HEK293 (cell line): ENCODE data around the gene WDR6.
"Not testable (repeated sequence)": the region's sequence is repeated elsewhere in the genome, so short reads cannot be mapped to it uniquely, and the experiment has no call there.

Experiments used
- CTCF ChIA-PET: fragments of 350-600 bp; formaldehyde crosslinking; extraction: SDS; loops from one replicate; lab custom pipeline; 2021; ENCODE audit warnings: antibody characterized with exemption; lab: Yijun Ruan, JAX
- POLR2A ChIA-PET: fragments of 300-600 bp; formaldehyde crosslinking; extraction: SDS; loops from one replicate; lab custom pipeline; 2020; ENCODE audit warnings: antibody characterized with exemption, inconsistent platforms; lab: Yijun Ruan, JAX
- H3K27ac ChIP-seq: fragments of 200-500 bp; sonication (Bioruptor generic); 2 replicates; pipeline ENCODE4 v1.5.1; 2014; ENCODE audit warnings: low read depth, low read length, control low read depth, inconsistent platforms; ENCODE audit errors: extremely low read depth
- H3K36me3 ChIP-seq, 2 experiments: fragments of 200-500 bp in 1 of 2; sonication (Bioruptor generic) in 1 of 2; 1 replicate in 1 of 2; 2 replicates in 1 of 2; pipeline ENCODE4 v1.5.1; 2014 to 2017; ENCODE audit warnings: inconsistent platforms in 2 of 2, low read length in 2 of 2; ENCODE audit not compliant: control insufficient read depth in 2 of 2, insufficient read depth in 1 of 2
- H3K4me1 ChIP-seq: fragments of 200-500 bp; sonication (Bioruptor generic); 2 replicates; pipeline ENCODE4 v1.5.1; 2014; ENCODE audit warnings: mild to moderate bottlenecking, low read length, inconsistent platforms; ENCODE audit not compliant: control insufficient read depth, insufficient read depth
- H3K4me3 ChIP-seq: 2 replicates; pipeline ENCODE4 v1.5.1; 2011; ENCODE audit warnings: low read depth, mild to moderate bottlenecking, control low read depth, low read length, moderate library complexity
- H3K9me3 ChIP-seq: fragments of 200-500 bp; sonication (Bioruptor generic); 2 replicates; pipeline ENCODE4 v1.5.1; 2014; ENCODE audit warnings: low read depth, low read length, inconsistent platforms; ENCODE audit not compliant: control insufficient read depth, insufficient read depth
- GLIS1 ChIP-seq: fragments of 450-650 bp; formaldehyde crosslinking; IDR thresholded peaks from 2 replicates; pipeline ENCODE4 v1.5.1; 2016; ENCODE audit warnings: missing biosample characterization, missing genetic modification characterization
- PATZ1 ChIP-seq: fragments of 450-650 bp; formaldehyde crosslinking; IDR thresholded peaks from 2 replicates; pipeline ENCODE4 v1.5.1; 2016; ENCODE audit warnings: missing biosample characterization, missing genetic modification characterization
- PRDM10 ChIP-seq: fragments of 450-650 bp; formaldehyde crosslinking; IDR thresholded peaks from 2 replicates; pipeline ENCODE4 v1.5.1; 2016; ENCODE audit warnings: missing biosample characterization, missing genetic modification characterization
- PRDM6 ChIP-seq: fragments of 450-650 bp; formaldehyde crosslinking; IDR thresholded peaks from 2 replicates; pipeline ENCODE4 v1.5.1; 2017; ENCODE audit warnings: missing biosample characterization, missing genetic modification characterization
- YY1 ChIP-seq: fragments of 450-650 bp; formaldehyde crosslinking; IDR thresholded peaks from 2 replicates; pipeline ENCODE4 v1.5.1; 2018; ENCODE audit warnings: missing biosample characterization, missing genetic modification characterization
- ZBTB6 ChIP-seq: fragments of 450-650 bp; formaldehyde crosslinking; IDR thresholded peaks from 2 replicates; pipeline ENCODE4 v1.5.1; 2017; ENCODE audit warnings: missing biosample characterization, missing genetic modification characterization
- ZFHX2 ChIP-seq: fragments of 450-650 bp; formaldehyde crosslinking; conservative IDR thresholded peaks from 2 replicates; pipeline ENCODE4 v1.5.1; 2016; ENCODE audit warnings: missing biosample characterization, missing genetic modification characterization
- ZIC2 ChIP-seq: fragments of 450-650 bp; formaldehyde crosslinking; IDR thresholded peaks from 2 replicates; pipeline ENCODE4 v1.5.1; 2016; ENCODE audit warnings: missing biosample characterization, missing genetic modification characterization
- ZNF366 ChIP-seq: fragments of 450-650 bp; formaldehyde crosslinking; conservative IDR thresholded peaks from 2 replicates; pipeline ENCODE4 v1.5.1; 2016; ENCODE audit warnings: missing biosample characterization, missing genetic modification characterization
- ZNF394 ChIP-seq: fragments of 450-650 bp; formaldehyde crosslinking; IDR thresholded peaks from 2 replicates; pipeline ENCODE4 v1.5.1; 2016; ENCODE audit warnings: missing biosample characterization, missing genetic modification characterization, mild to moderate bottlenecking, moderate library complexity, borderline replicate concordance
- ZNF776 ChIP-seq: fragments of 450-650 bp; formaldehyde crosslinking; IDR thresholded peaks from 2 replicates; pipeline ENCODE4 v1.5.0; 2017; ENCODE audit warnings: missing biosample characterization, missing genetic modification characterization, borderline replicate concordance
- ZSCAN30 ChIP-seq: fragments of 450-650 bp; IDR thresholded peaks from 2 replicates; pipeline ENCODE4 v1.5.1; 2018; ENCODE audit warnings: missing biosample characterization, mild to moderate bottlenecking, missing genetic modification characterization, moderate library complexity

WDR6 gene

GRCh38 chr3:49007771-49008528 lies 759 bp downstream of the WDR6 start (continued):
- peak; percentile 50 for TF ChIP-seq PATZ1 (tag by site-specific recombination)
- peak; percentile 85 for TF ChIP-seq ZFHX2
- TF ChIP-seq PRDM6 (tag by site-specific recombination) = no peak
- TF ChIP-seq ZBTB6 = no peak
- TF ChIP-seq ZNF366 = 0 out of 2 replicates have a peak, but pooled peaks have one; percentile 7

GRCh38 chr3:49008627-49009026 lies 1.4 kb downstream of the WDR6 start:
- TF ChIP-seq ZNF394 (tag by site-specific recombination) = peak; percentile 42; the same call in 1 of the 2 replicates
- peak; percentile 75; the same call in 1 of the 2 replicates for TF ChIP-seq PRDM10 (tag by site-specific recombination)
- H3K4me1 ChIP-seq, H3K9me3 ChIP-seq: not testable (repeated sequence)
- Histone ChIP-seq H3K4me3 (peak overlapping the region; percentile 74; the same call in 1 of the 2 replicates), H3K36me3 (peaks cover 3 to 32% of the 10 kb centered on the region in 2 experiments; a peak in 2 of 3 replicates), H3K27ac (peak overlapping the region; percentile 32; the same call in 1 of the 2 replicates)
- ChIA-PET CTCF (interaction anchor here (0.9 to 3.8 kb wide), 6 partner anchors 8 to 21 kb away, joined by 3 to 20 read pairs (median 4); partner anchors contain the start of genes NDUFAF3 and P4HTM), POLR2A (interaction anchor here (0.6 to 4.4 kb wide), 5 partner anchors 12 to 94 kb away, joined by 3 to 141 read pairs (median 34); partner anchors contain the start of genes DALRD3, NDUFAF3 and P4HTM)

GRCh38 chr3:49009396-49009795 lies 2.2 kb downstream of the WDR6 start:
- Histone ChIP-seq H3K4me3 (no peak overlapping the region), H3K4me1 (no peaks in the 10 kb centered on the region), H3K36me3 (peaks cover 3 to 40% of the 10 kb centered on the region in 2 experiments; a peak in 2 of 3 replicates), H3K27ac (no peak overlapping the region), H3K9me3 (no peaks in the 10 kb centered on the region)
- POLR2A ChIA-PET = interaction anchor here (3.1 to 3.8 kb wide), 2 partner anchors 11 to 22 kb away, joined by 21 to 141 read pairs; partner anchors contain the start of genes DALRD3 and NDUFAF3
- peak; percentile 32 for TF ChIP-seq ZIC2
- no peak for TF ChIP-seq ZNF776 (tag by site-specific recombination)
- no peak for TF ChIP-seq YY1 (tag by site-specific recombination)
- TF ChIP-seq ZSCAN30 (tag by site-specific recombination) = no peak
- TF ChIP-seq GLIS1 (tag by site-specific recombination) = peak; percentile 32; the same call in 1 of the 2 replicates
- CTCF ChIA-PET = interaction anchor here (1.2 to 3.8 kb wide), 3 partner anchors 8 to 22 kb away, joined by 3 to 20 read pairs (median 5); partner anchors contain the start of gene P4HTM
